ENCODE measurements around the gene PNCK. TPM values are rescaled to one million over a fixed set of nuclear protein-coding genes. Genes with fewer than 3 reads are reported as not detected.

Gene PNCK
- total RNA-seq, 1 experiment from 2014 or later: 0.60 TPM

GRCh38 chrX:153622661-153623309 is 50.8 kb downstream of the PNCK start:
- ChIA-PET CTCF (no interaction called here), POLR2A (ENCODE audit: low non-redundant PET) (no interaction called here)
- no peak overlapping the region for H3K27ac ChIP-seq (ENCODE audit: low read depth, low read length, poor library complexity, severe bottlenecking)
- no peaks in the 10 kb centered on the region for H3K9me3 ChIP-seq (ENCODE audit: low read depth, low read length, poor library complexity, severe bottlenecking)
- intact Hi-C loops (cut with micrococcal nuclease; ENCODE audit: unreplicated experiment): no loop called here
- no peak for DNase-seq (ENCODE audit: low spot score)
- H3K36me3 ChIP-seq (ENCODE audit: insufficient read depth, low read length, poor library complexity, severe bottlenecking): no peaks in the 10 kb centered on the region
- peaks cover 12% of the 10 kb centered on the region for H3K27me3 ChIP-seq (replicated peaks; ENCODE audit: insufficient read depth, low read depth, low read length, poor library complexity)
- TF ChIP-seq, protein P1, sequence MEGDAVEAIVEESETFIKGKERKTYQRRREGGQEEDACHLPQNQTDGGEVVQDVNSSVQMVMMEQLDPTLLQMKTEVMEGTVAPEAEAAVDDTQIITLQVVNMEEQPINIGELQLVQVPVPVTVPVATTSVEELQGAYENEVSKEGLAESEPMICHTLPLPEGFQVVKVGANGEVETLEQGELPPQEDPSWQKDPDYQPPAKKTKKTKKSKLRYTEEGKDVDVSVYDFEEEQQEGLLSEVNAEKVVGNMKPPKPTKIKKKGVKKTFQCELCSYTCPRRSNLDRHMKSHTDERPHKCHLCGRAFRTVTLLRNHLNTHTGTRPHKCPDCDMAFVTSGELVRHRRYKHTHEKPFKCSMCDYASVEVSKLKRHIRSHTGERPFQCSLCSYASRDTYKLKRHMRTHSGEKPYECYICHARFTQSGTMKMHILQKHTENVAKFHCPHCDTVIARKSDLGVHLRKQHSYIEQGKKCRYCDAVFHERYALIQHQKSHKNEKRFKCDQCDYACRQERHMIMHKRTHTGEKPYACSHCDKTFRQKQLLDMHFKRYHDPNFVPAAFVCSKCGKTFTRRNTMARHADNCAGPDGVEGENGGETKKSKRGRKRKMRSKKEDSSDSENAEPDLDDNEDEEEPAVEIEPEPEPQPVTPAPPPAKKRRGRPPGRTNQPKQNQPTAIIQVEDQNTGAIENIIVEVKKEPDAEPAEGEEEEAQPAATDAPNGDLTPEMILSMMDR (conservative IDR thresholded peaks at IDR 0.05; ENCODE audit: low read depth, low read length): no peak
- TF ChIP-seq EZH2 (IDR thresholded peaks at IDR 0.05; ENCODE audit: borderline replicate concordance, low read depth, low read length, poor library complexity, severe bottlenecking): no peak
- no peaks in the 10 kb centered on the region for H3K4me1 ChIP-seq (ENCODE audit: insufficient read depth, low read length, poor library complexity, severe bottlenecking)
- no TSS peak for BruUV-seq (replicated peaks)
- no peak overlapping the region for H3K4me3 ChIP-seq (ENCODE audit: low read depth, low read length, poor library complexity, severe bottlenecking)

GRCh38 chrX:153621949-153622598 is 51.5 kb downstream of the PNCK start:
- DNase-seq (ENCODE audit: low spot score): no peak
- Histone ChIP-seq H3K4me1 (ENCODE audit: insufficient read depth, low read length, poor library complexity, severe bottlenecking) (no peaks in the 10 kb centered on the region), H3K9me3 (ENCODE audit: low read depth, low read length, poor library complexity, severe bottlenecking) (no peaks in the 10 kb centered on the region), H3K4me3 (ENCODE audit: low read depth, low read length, poor library complexity, severe bottlenecking) (no peak overlapping the region), H3K36me3 (ENCODE audit: insufficient read depth, low read length, poor library complexity, severe bottlenecking) (no peaks in the 10 kb centered on the region), H3K27me3 (replicated peaks; ENCODE audit: insufficient read depth, low read depth, low read length, poor library complexity) (peaks cover 19% of the 10 kb centered on the region), H3K27ac (ENCODE audit: low read depth, low read length, poor library complexity, severe bottlenecking) (no peak overlapping the region)
- POLR2A ChIA-PET (ENCODE audit: low non-redundant PET): no interaction called here
- intact Hi-C loops (cut with micrococcal nuclease; ENCODE audit: unreplicated experiment): no loop called here
- CTCF ChIA-PET: no interaction called here
- TF ChIP-seq, protein P1 (conservative IDR thresholded peaks at IDR 0.05; ENCODE audit: low read depth, low read length): no peak
- TF ChIP-seq EZH2 (IDR thresholded peaks at IDR 0.05; ENCODE audit: borderline replicate concordance, low read depth, low read length, poor library complexity, severe bottlenecking): no peak
- BruUV-seq (replicated peaks): no TSS peak

DNA sequence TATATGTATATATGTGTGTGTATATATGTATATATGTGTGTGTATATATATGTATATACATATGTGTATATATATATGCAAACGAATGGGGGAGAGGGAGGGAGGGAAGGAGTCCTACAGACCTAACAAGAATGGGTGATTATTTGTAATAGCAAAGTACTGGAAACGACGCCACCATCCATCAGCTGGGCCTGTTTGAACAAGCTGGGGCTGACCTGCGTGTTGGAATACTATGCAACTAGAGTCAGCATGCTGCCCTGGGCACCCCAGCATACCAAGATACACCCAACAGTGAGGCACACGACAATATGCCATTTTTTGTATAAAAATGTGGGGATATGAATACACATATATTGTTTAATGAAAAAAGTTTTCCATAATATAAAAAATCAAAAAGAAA is 53.0 kb downstream of the PNCK start:
- CTCF ChIA-PET: no interaction called here

More for the DNA sequence above, 53.0 kb downstream of the PNCK start:
- Histone ChIP-seq H3K36me3 (ENCODE audit: insufficient read depth, low read length, poor library complexity, severe bottlenecking) (no peaks in the 10 kb centered on the region), H3K9me3 (ENCODE audit: low read depth, low read length, poor library complexity, severe bottlenecking) (no peaks in the 10 kb centered on the region), H3K27ac (ENCODE audit: low read depth, low read length, poor library complexity, severe bottlenecking) (no peak overlapping the region), H3K4me3 (ENCODE audit: low read depth, low read length, poor library complexity, severe bottlenecking) (no peak overlapping the region), H3K27me3 (replicated peaks; ENCODE audit: insufficient read depth, low read depth, low read length, poor library complexity) (peaks cover 29% of the 10 kb centered on the region), H3K4me1 (ENCODE audit: insufficient read depth, low read length, poor library complexity, severe bottlenecking) (no peaks in the 10 kb centered on the region)
- no peak for DNase-seq (ENCODE audit: low spot score)
- TF ChIP-seq EZH2 (IDR thresholded peaks at IDR 0.05; ENCODE audit: borderline replicate concordance, low read depth, low read length, poor library complexity, severe bottlenecking): no peak
- TF ChIP-seq, protein P1 (conservative IDR thresholded peaks at IDR 0.05; ENCODE audit: low read depth, low read length): no peak
- no TSS peak for BruUV-seq (replicated peaks)
- POLR2A ChIA-PET (ENCODE audit: low non-redundant PET): no interaction called here
- intact Hi-C loops (cut with micrococcal nuclease; ENCODE audit: unreplicated experiment): no loop called here

Other genes with a start within 250 kb of the PNCK start
- 0.77 and 2.1 TPM in 2 replicates for gene TREX2, start 227.8 kb downstream of the PNCK start, total RNA-seq (2021)
- 75.3 and 82.6 TPM in 2 replicates for gene HAUS7, start 203.2 kb downstream of the PNCK start, total RNA-seq (2021)
- 51.8 and 90.9 TPM in 2 replicates for gene BGN, start 178.8 kb downstream of the PNCK start, total RNA-seq (2021)
- gene ATP2B3, start 156.2 kb downstream of the PNCK start, total RNA-seq (2021): 0.11 and 0.42 TPM in 2 replicates
- gene CCNQ, start 74.7 kb downstream of the PNCK start, total RNA-seq (2021): 27.1 and 32.4 TPM in 2 replicates
- gene DUSP9, start 26.6 kb downstream of the PNCK start, total RNA-seq (2021): 0.92 and 1.4 TPM in 2 replicates
- 41.4 and 49.8 TPM in 2 replicates for gene SLC6A8, start 14.1 kb upstream of the PNCK start, total RNA-seq (2021)
- 219 and 235 TPM in 2 replicates for gene BCAP31, start 50.6 kb upstream of the PNCK start, total RNA-seq (2021)
- gene ABCD1, start 51.0 kb upstream of the PNCK start, total RNA-seq (2021): 7.8 and 8.0 TPM in 2 replicates
- gene PLXNB3, start 90.4 kb upstream of the PNCK start, total RNA-seq (2021): 0.59 TPM in 1 of 2 replicates, not detected in the other
- gene SRPK3, start 107.2 kb upstream of the PNCK start, total RNA-seq (2021): not detected in 2 replicates
- 52.0 and 55.7 TPM in 2 replicates for gene IDH3G, start 120.6 kb upstream of the PNCK start, total RNA-seq (2021)
- gene SSR4, start 120.9 kb upstream of the PNCK start, total RNA-seq (2021): 205 and 214 TPM in 2 replicates
- gene PDZD4, start 156.7 kb upstream of the PNCK start, total RNA-seq (2021): 2.6 and 6.0 TPM in 2 replicates
- gene L1CAM, start 212.4 kb upstream of the PNCK start, total RNA-seq (2021): 0.64 and 0.87 TPM in 2 replicates
- gene AVPR2, start 230.9 kb upstream of the PNCK start, total RNA-seq (2021): not detected in 2 replicates

Data from A673 (cell line).